B cell (primary cell): ENCODE measurements around the gene RPRD1B. TPM values are rescaled to one million over a fixed set of nuclear protein-coding genes. Genes with fewer than 3 reads are reported as not detected.

Experiments
- ATAC-seq: fragments of 200-7000 bp; cut with Tn5 transposase; one replicate; pipeline ENCODE4 v1.10.0; 2021; ENCODE audit warnings: low read depth, mild to moderate bottlenecking, moderate number of reproducible peaks, moderate library complexity
- CTCF ChIA-PET: fragments of 350-600 bp; sonication (Branson Sonifier 250); formaldehyde crosslinking; loops from one replicate; lab custom pipeline; 2021; ENCODE audit warnings: antibody characterized with exemption, inconsistent platforms; lab: Charles Lee
- POLR2A ChIA-PET: fragments of 350-600 bp; sonication (Branson Sonifier 250); formaldehyde crosslinking; loops from one replicate; lab custom pipeline; 2021; ENCODE audit warnings: antibody characterized with exemption; lab: Charles Lee
- DNase-seq: peaks from one replicate; pipeline ENCODE4 v3.0.0; 2013
- H2AFZ ChIP-seq: 2 replicates; pipeline ENCODE4 v1.6.1; 2012; ENCODE audit warnings: mild to moderate bottlenecking, low read depth, low read length; ENCODE audit not compliant: insufficient read depth, poor library complexity, severe bottlenecking
- H3K27ac ChIP-seq, 2 donors: 1 replicate in 1 of 2; 2 replicates in 1 of 2; pipeline ENCODE4 v1.5.1; 2012 to 2013; ENCODE audit warnings: low read length in 2 of 2, mild to moderate bottlenecking in 2 of 2, moderate library complexity in 1 of 2
- H3K27me3 ChIP-seq, 4 experiments: fragments of 200-600 bp in 1 of 4; sonication (generic) in 1 of 4; replicated peaks in 1 of 4; 1 replicate in 2 of 4; 2 replicates in 2 of 4; pipeline versions ENCODE4 v1.6.1 to v1.7.0; 2013 to 2016; ENCODE audit warnings: low read length in 3 of 4, mild to moderate bottlenecking in 2 of 4, mixed read lengths in 1 of 4, moderate library complexity in 1 of 4; ENCODE audit not compliant: insufficient read depth in 4 of 4, control insufficient read depth in 3 of 4; ENCODE audit errors: control extremely low read depth in 1 of 4
- H3K36me3 ChIP-seq, 2 experiments: replicated peaks in 1 of 2; 1 replicate in 1 of 2; 2 replicates in 1 of 2; pipeline versions ENCODE4 v1.6.1 to v1.7.1; 2013; ENCODE audit warnings: low read length in 1 of 2; ENCODE audit not compliant: insufficient read depth in 2 of 2, control insufficient read depth in 1 of 2; ENCODE audit errors: control extremely low read depth in 1 of 2, extremely low read depth in 1 of 2
- H3K4me1 ChIP-seq, 2 donors: fragments of 200-600 bp in 1 of 2; sonication (generic) in 1 of 2; 1 replicate in 1 of 2; 2 replicates in 1 of 2; pipeline versions ENCODE4 v1.5.1 to v1.6.1; 2013 to 2017; ENCODE audit warnings: low read length in 2 of 2; ENCODE audit not compliant: control insufficient read depth in 2 of 2, insufficient read depth in 2 of 2
- H3K4me2 ChIP-seq: replicated peaks from 2 replicates; pipeline ENCODE3; 2012; ENCODE audit warnings: mild to moderate bottlenecking, low read depth, low read length; ENCODE audit not compliant: poor library complexity, severe bottlenecking
- H3K4me3 ChIP-seq, 5 experiments: fragments of 200-600 bp in 1 of 5; sonication (generic) in 1 of 5; 1 replicate in 3 of 5; 2 replicates in 2 of 5; pipeline versions ENCODE4 v1.5.1 to v1.7.0; 2011 to 2016; ENCODE audit warnings: low read length in 4 of 5, mild to moderate bottlenecking in 4 of 5, low read depth in 2 of 5, control low read depth in 1 of 5, moderate library complexity in 1 of 5; ENCODE audit not compliant: insufficient read depth in 1 of 5; ENCODE audit errors: control extremely low read depth in 1 of 5, extremely low read depth in 1 of 5
- H3K79me2 ChIP-seq: fragments of 200-600 bp; sonication (generic); one replicate; pipeline ENCODE4 v1.6.0; 2016; ENCODE audit warnings: low read length; ENCODE audit not compliant: control insufficient read depth, insufficient read depth
- H3K9ac ChIP-seq: fragments of 200-600 bp; sonication (generic); 2 replicates; pipeline ENCODE4 v1.6.1; 2017; ENCODE audit warnings: mild to moderate bottlenecking, low read length, moderate library complexity
- H3K9me3 ChIP-seq, 3 donors: one replicate each; pipeline versions ENCODE4 v1.6.1 to v1.7.1; 2013; ENCODE audit warnings: low read length in 2 of 3; ENCODE audit not compliant: control insufficient read depth in 2 of 3, insufficient read depth in 1 of 3; ENCODE audit errors: control extremely low read depth in 1 of 3
- H4K20me1 ChIP-seq: 2 replicates; pipeline ENCODE4 v1.6.0; 2012; ENCODE audit warnings: mild to moderate bottlenecking, low read length; ENCODE audit not compliant: insufficient read depth, control insufficient read depth, poor library complexity, severe bottlenecking
- H3K27ac Mint-ChIP-seq: one replicate; pipeline ENCODE4 v1.8.0; 2021; ENCODE audit warnings: mixed read lengths
- H3K27me3 Mint-ChIP-seq: one replicate; pipeline ENCODE4 v1.8.0; 2021; ENCODE audit warnings: mixed read lengths
- H3K4me1 Mint-ChIP-seq: one replicate; pipeline ENCODE4 v1.8.0; 2021; ENCODE audit warnings: mixed read lengths
- H3K4me3 Mint-ChIP-seq: one replicate; pipeline ENCODE4 v1.8.0; 2021; ENCODE audit warnings: mixed read lengths
- H3K9me3 Mint-ChIP-seq: one replicate; pipeline ENCODE4 v1.8.0; 2022; ENCODE audit warnings: mixed read lengths; ENCODE audit not compliant: insufficient read depth
- CTCF ChIP-seq: fragments of 200-600 bp; IDR thresholded peaks from one replicate; pipeline ENCODE4 v1.8.0; 2022; ENCODE audit warnings: antibody characterized with exemption, mild to moderate bottlenecking
- EZH2 ChIP-seq: IDR thresholded peaks from 2 replicates; pipeline ENCODE4 v1.6.1; 2012; ENCODE audit warnings: borderline replicate concordance, low read depth, mild to moderate bottlenecking, moderate library complexity, low read length; ENCODE audit not compliant: insufficient read depth, poor library complexity, severe bottlenecking
- WGBS: methylation state at CpG from one replicate; pipeline ENCODE4 v1.1.5; 2013; ENCODE audit warnings: missing lambda C conversion rate; ENCODE audit not compliant: insufficient coverage; 5-methylcytosine and 5-hydroxymethylcytosine counted together
- intact Hi-C: fragments of 100-400 bp; cut with micrococcal nuclease; formaldehyde crosslinking; loops from one replicate; pipeline ENCODE4 v1.10.0; 2022
- polyA plus RNA-seq: library from polyadenylated mRNA; depleted of rRNA; stranded (reverse); fragments of >200 nt; gene quantifications from 2 replicates; pipeline ENCODE4 v1.2.3, GENCODE V29; 2012
- total RNA-seq, 2 donors: library from RNA; stranded (reverse); fragments of 120-200 nt in 1 of 2; gene quantifications; 1 replicate in 1 of 2; 2 replicates in 1 of 2; pipeline versions ENCODE4 v1.2.3 to v1.2.4, GENCODE V29; 2013 to 2022

RPRD1B gene
- total and polyA plus RNA-seq, 2 donors (not counting 1 experiment from before 2014, with no cell fraction given) = 6.0 to 54.9 TPM

GRCh38 chr20:37984018-37984785 lies 49.3 kb upstream of the RPRD1B start:
- Histone ChIP-seq H3K9me3 (no peaks in the 10 kb centered on the region), H3K79me2 (no peaks in the 10 kb centered on the region), H3K4me2 (no peak overlapping the region), H3K4me3 (no peak overlapping the region), H3K27ac (no peak overlapping the region), H3K36me3 (peaks cover 2 to 44% of the 10 kb centered on the region in 2 experiments), H2AFZ (no peak overlapping the region), H4K20me1 (no peaks in the 10 kb centered on the region), H3K4me1 (no peaks in the 10 kb centered on the region), H3K9ac (no peak overlapping the region), H3K27me3 (no peaks in the 10 kb centered on the region)
- Mint-ChIP-seq H3K9me3 (no peaks in the 10 kb centered on the region), H3K4me3 (no peak overlapping the region), H3K27ac (no peak overlapping the region), H3K4me1 (no peaks in the 10 kb centered on the region), H3K27me3 (no peaks in the 10 kb centered on the region)
- intact Hi-C loops = no loop called here
- DNase-seq = no peak
- WGBS = 96% methylated on average over 12 of the region's 14 CpGs
- ChIA-PET CTCF (interaction anchor here (1.0 kb wide), 1 partner anchor 8 kb away, joined by 3 read pairs; no protein-coding TSS in a partner anchor), POLR2A (no interaction called here)
- ATAC-seq = no peak
- TF ChIP-seq CTCF = no peak
- TF ChIP-seq EZH2 = no peak

GRCh38 chr20:37986044-37986858 lies 47.3 kb upstream of the RPRD1B start:
- DNase-seq (no peak), ATAC-seq (no peak)
- Histone ChIP-seq H3K9ac (no peak overlapping the region), H3K79me2 (no peaks in the 10 kb centered on the region), H3K4me1 (peaks cover 8 to 13% of the 10 kb centered on the region in 2 donors), H3K27ac (no peak overlapping the region), H3K4me3 (no peak overlapping the region), H3K27me3 (no peaks in the 10 kb centered on the region), H4K20me1 (no peaks in the 10 kb centered on the region), H3K36me3 (peaks cover 2 to 50% of the 10 kb centered on the region in 2 experiments), H2AFZ (no peak overlapping the region), H3K9me3 (no peaks in the 10 kb centered on the region), H3K4me2 (no peak overlapping the region)
- intact Hi-C loops = no loop called here
- 83% methylated on average over 6 of the region's 9 CpGs for WGBS
- no peak overlapping the region for H3K4me3 Mint-ChIP-seq
- peaks cover 12% of the 10 kb centered on the region for H3K4me1 Mint-ChIP-seq
- ChIA-PET POLR2A (interaction anchor here (0.7 kb wide), 1 partner anchor 9 kb away, joined by 5 read pairs; no protein-coding TSS in a partner anchor), CTCF (no interaction called here)
- TF ChIP-seq EZH2 = no peak
- no peak for TF ChIP-seq CTCF
- H3K9me3 Mint-ChIP-seq = no peaks in the 10 kb centered on the region
- no peaks in the 10 kb centered on the region for H3K27me3 Mint-ChIP-seq
- no peak overlapping the region for H3K27ac Mint-ChIP-seq
